CD4-positive, alpha-beta T cell (primary cell): Measurements from ENCODE around the gene ZMYND15. TPM values are rescaled to one million over a fixed set of nuclear protein-coding genes. Genes with fewer than 3 reads are reported as not detected.

Experiments
- ATAC-seq: fragments of 200-7000 bp; cut with Tn5 transposase; one replicate; pipeline ENCODE4 v1.10.0; 2022; ENCODE audit warnings: mild to moderate bottlenecking; ENCODE audit not compliant: poor library complexity
- CTCF ChIA-PET: fragments of 350-600 bp; sonication (Branson Sonifier 250); formaldehyde crosslinking; loops from one replicate; lab custom pipeline; 2021; ENCODE audit warnings: antibody characterized with exemption, inconsistent platforms; lab: Charles Lee
- POLR2A ChIA-PET: fragments of 350-600 bp; sonication (Branson Sonifier 250); formaldehyde crosslinking; loops from one replicate; lab custom pipeline; 2021; ENCODE audit warnings: antibody characterized with exemption, inconsistent platforms; lab: Charles Lee
- DNase-seq, 14 experiments: peaks; one replicate each; pipeline ENCODE4 v3.0.0-alpha.2; 2013 to 2020; ENCODE audit warnings: mixed read lengths in 2 of 14
- H3K27ac ChIP-seq, 2 donors: one replicate each; pipeline versions ENCODE4 v1.5.1 to v1.7.0; 2013; ENCODE audit warnings: low read length in 2 of 2, low read depth in 1 of 2, mild to moderate bottlenecking in 1 of 2
- H3K27me3 ChIP-seq, 2 experiments: 1 replicate in 1 of 2; 2 replicates in 1 of 2; pipeline versions ENCODE4 v1.6.1 to v1.7.0; 2013; ENCODE audit warnings: low read length in 2 of 2, control low read depth in 1 of 2, mild to moderate bottlenecking in 1 of 2, moderate library complexity in 1 of 2; ENCODE audit not compliant: insufficient read depth in 2 of 2, control insufficient read depth in 1 of 2
- H3K36me3 ChIP-seq: one replicate; pipeline ENCODE4 v1.6.1; 2013; ENCODE audit warnings: low read length, control low read depth; ENCODE audit not compliant: insufficient read depth
- H3K4me1 ChIP-seq: one replicate; pipeline ENCODE4 v1.6.1; 2013; ENCODE audit warnings: low read length, control low read depth; ENCODE audit not compliant: insufficient read depth
- H3K4me3 ChIP-seq: one replicate; pipeline ENCODE4 v1.5.1; 2013; ENCODE audit warnings: mild to moderate bottlenecking, low read length, moderate library complexity
- H3K9me3 ChIP-seq, 2 experiments: 1 replicate in 1 of 2; 2 replicates in 1 of 2; pipeline versions ENCODE4 v1.6.1 to v1.7.0; 2013; ENCODE audit warnings: low read length in 2 of 2, mild to moderate bottlenecking in 2 of 2, control low read depth in 1 of 2, moderate library complexity in 1 of 2; ENCODE audit not compliant: control insufficient read depth in 1 of 2, insufficient read depth in 1 of 2
- H3K27ac Mint-ChIP-seq: one replicate; pipeline ENCODE4 v1.8.0; 2020; ENCODE audit warnings: mixed read lengths
- H3K27me3 Mint-ChIP-seq: one replicate; pipeline ENCODE4 v1.8.0; 2021; ENCODE audit warnings: mixed read lengths
- H3K36me3 Mint-ChIP-seq: one replicate; pipeline ENCODE4 v1.8.0; 2021; ENCODE audit warnings: low read depth, mixed read lengths
- H3K4me1 Mint-ChIP-seq: one replicate; pipeline ENCODE4 v1.8.0; 2021; ENCODE audit warnings: low read depth, mixed read lengths
- H3K4me3 Mint-ChIP-seq: one replicate; pipeline ENCODE4 v1.8.0; 2020; ENCODE audit warnings: mild to moderate bottlenecking, mixed read lengths
- H3K9me3 Mint-ChIP-seq: one replicate; pipeline ENCODE4 v1.8.0; 2020; ENCODE audit warnings: mixed read lengths
- CTCF ChIP-seq: fragments of 200-600 bp; IDR thresholded peaks from one replicate; pipeline ENCODE4 v1.8.0; 2022; ENCODE audit warnings: antibody characterized with exemption, mild to moderate bottlenecking
- intact Hi-C, 2 experiments: fragments of 100-400 bp; cut with DNase I in 1 of 2; cut with micrococcal nuclease in 1 of 2; formaldehyde crosslinking; loops; one replicate each; pipeline versions ENCODE4 v1.15.1 to v1.9.0; 2023 to 2025; cut with DNase I, micrococcal nuclease
- total RNA-seq, 174 experiments: library from RNA in 2 of 174; stranded (reverse) in 2 of 174; gene quantifications; one replicate each; pipeline ENCODE4 v1.2.3 and lab custom pipeline; 2021 to 2026

The ZMYND15 gene
- total RNA-seq, 2 experiments from 2014 or later = 3.1 to 3.3 TPM

- Mint-ChIP-seq H3K36me3 (no peaks in the 10 kb centered on the region), H3K9me3 (no peaks in the 10 kb centered on the region), H3K27ac (no peak overlapping the region), H3K27me3 (peaks cover 16% of the 10 kb centered on the region), H3K4me3 (no peak overlapping the region), H3K4me1 (peaks cover 7% of the 10 kb centered on the region)
- DNase-seq (no peak), ATAC-seq (no peak)
- no peaks in the 10 kb centered on the region for H3K9me3 ChIP-seq
- ChIA-PET CTCF (interaction anchor here (1.3 kb wide), 1 partner anchor 18 kb away, joined by 5 read pairs; no protein-coding TSS in a partner anchor), POLR2A (interaction anchor here (2.1 kb wide), 1 partner anchor 18 kb away, joined by 8 read pairs; no protein-coding TSS in a partner anchor)
- no peak overlapping the region for H3K27ac ChIP-seq
- no peak overlapping the region for H3K4me3 ChIP-seq
- no peak for TF ChIP-seq CTCF
- peaks cover 10% of the 10 kb centered on the region for H3K4me1 ChIP-seq
- intact Hi-C loops = no loop called here
- H3K36me3 ChIP-seq = no peaks in the 10 kb centered on the region
- peaks cover 0 to 3% of the 10 kb centered on the region in 2 experiments for H3K27me3 ChIP-seq
These were observed 32.6 kb downstream of the ZMYND15 start for GRCh38 chr17:4772235-4772613.

DNA sequence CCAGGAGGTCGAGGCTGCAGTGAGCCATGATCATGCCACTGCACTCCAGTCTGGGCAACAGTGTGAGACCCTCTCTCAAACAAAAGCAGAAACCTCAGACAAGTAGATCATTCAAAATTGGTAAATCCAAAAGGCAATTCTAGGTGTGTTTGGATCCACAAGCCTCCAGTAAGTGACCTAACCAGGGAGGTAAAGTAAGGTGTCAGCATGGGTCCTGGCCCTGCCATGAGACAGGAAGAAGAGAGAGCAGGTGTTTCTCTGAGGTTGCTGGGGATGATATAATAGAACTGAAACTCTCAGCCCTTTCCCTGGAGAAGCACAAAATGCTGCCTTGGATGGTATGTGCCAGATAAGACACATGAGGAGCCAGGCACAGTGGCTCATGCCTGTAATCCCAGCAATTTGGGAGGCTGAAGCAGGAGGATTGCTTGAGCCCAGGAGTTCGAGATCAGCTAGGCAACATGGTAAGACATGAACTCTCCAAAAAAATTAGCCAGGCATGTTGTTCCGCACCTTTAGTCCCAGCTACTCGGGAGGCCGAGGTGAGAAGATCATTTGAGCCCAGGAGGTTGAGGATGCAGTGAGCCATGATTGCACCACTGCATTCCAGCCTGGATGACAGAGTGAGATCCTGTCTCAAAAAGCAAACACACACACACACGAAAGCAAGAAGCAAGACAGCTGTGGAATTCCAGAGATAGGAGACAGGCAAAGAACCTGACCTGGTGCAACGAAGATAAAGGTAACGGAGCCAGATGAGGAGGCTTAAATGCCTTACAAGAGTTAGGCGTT is 38.5 kb downstream of the ZMYND15 start:
- intact Hi-C loops = no loop called here

DNA sequence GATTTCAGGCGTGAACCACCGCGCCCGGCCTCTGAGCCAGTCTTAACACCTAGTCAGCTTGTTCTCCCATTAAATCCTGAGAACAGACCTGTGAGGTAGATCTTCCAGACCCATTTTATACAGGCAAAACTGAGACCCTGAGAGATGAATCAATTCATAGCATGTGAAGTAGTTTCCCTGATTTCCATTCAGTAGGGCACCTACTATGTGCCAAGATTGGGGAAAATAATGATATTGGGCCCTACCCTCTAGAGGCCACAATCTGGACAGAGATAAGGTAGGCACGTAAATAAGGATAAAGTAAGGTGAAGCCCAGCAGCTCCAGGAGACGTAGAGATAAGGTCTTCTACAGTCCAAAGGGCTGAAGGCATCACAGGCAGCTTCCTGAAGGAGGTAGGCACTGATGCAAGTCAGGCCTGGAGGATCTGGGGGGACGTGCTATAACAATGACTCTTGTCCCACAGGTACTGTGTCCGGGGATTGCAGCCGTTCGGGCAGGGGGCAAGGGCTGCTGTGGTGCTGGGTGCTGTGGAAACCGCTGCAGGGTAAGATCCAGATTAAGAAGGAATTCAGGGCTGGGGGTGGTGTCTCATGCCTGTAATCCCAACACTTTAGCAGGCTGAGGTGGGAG is 40.8 kb downstream of the ZMYND15 start:
- H3K27me3 Mint-ChIP-seq = peaks cover 50% of the 10 kb centered on the region
- POLR2A ChIA-PET = no interaction called here
- no peak for TF ChIP-seq CTCF
- no peak overlapping the region for H3K27ac Mint-ChIP-seq
- intact Hi-C loops = no loop called here
- Histone ChIP-seq H3K27ac (no peak overlapping the region), H3K4me3 (no peak overlapping the region), H3K9me3 (peaks cover 0 to 9% of the 10 kb centered on the region in 2 experiments), H3K36me3 (no peaks in the 10 kb centered on the region), H3K4me1 (peaks cover 5% of the 10 kb centered on the region), H3K27me3 (peaks cover 36% of the 10 kb centered on the region in 2 experiments)
- peaks cover 3% of the 10 kb centered on the region for H3K4me1 Mint-ChIP-seq
- DNase-seq = no peak
- H3K9me3 Mint-ChIP-seq = no peaks in the 10 kb centered on the region
- ATAC-seq = no peak
- CTCF ChIA-PET = interaction anchor here (0.8 to 1.4 kb wide), 2 partner anchors 9 to 70 kb away, joined by 4 to 6 read pairs; partner anchors contain the start of gene ARRB2
- no peaks in the 10 kb centered on the region for H3K36me3 Mint-ChIP-seq
- no peak overlapping the region for H3K4me3 Mint-ChIP-seq

More for the DNA sequence above, 38.5 kb downstream of the ZMYND15 start:
- Mint-ChIP-seq H3K36me3 (no peaks in the 10 kb centered on the region), H3K27ac (no peak overlapping the region), H3K4me1 (no peaks in the 10 kb centered on the region), H3K27me3 (peaks cover 34% of the 10 kb centered on the region), H3K9me3 (no peaks in the 10 kb centered on the region), H3K4me3 (no peak overlapping the region)
- Histone ChIP-seq H3K9me3 (peaks cover 0 to 8% of the 10 kb centered on the region in 2 experiments), H3K36me3 (no peaks in the 10 kb centered on the region), H3K4me1 (no peaks in the 10 kb centered on the region), H3K4me3 (no peak overlapping the region), H3K27ac (no peak overlapping the region), H3K27me3 (peaks cover 16 to 19% of the 10 kb centered on the region in 2 experiments)
- TF ChIP-seq CTCF = no peak
- ChIA-PET CTCF (no interaction called here), POLR2A (no interaction called here)
- no peak for DNase-seq
- no peak for ATAC-seq
